ENCODE data around the gene HOXA2. TPM values are rescaled to one million over a fixed set of nuclear protein-coding genes. Genes with fewer than 3 reads are reported as not detected.

The HOXA2 gene
- total RNA-seq, 2 donors from 2014 or later: not detected

DNA sequence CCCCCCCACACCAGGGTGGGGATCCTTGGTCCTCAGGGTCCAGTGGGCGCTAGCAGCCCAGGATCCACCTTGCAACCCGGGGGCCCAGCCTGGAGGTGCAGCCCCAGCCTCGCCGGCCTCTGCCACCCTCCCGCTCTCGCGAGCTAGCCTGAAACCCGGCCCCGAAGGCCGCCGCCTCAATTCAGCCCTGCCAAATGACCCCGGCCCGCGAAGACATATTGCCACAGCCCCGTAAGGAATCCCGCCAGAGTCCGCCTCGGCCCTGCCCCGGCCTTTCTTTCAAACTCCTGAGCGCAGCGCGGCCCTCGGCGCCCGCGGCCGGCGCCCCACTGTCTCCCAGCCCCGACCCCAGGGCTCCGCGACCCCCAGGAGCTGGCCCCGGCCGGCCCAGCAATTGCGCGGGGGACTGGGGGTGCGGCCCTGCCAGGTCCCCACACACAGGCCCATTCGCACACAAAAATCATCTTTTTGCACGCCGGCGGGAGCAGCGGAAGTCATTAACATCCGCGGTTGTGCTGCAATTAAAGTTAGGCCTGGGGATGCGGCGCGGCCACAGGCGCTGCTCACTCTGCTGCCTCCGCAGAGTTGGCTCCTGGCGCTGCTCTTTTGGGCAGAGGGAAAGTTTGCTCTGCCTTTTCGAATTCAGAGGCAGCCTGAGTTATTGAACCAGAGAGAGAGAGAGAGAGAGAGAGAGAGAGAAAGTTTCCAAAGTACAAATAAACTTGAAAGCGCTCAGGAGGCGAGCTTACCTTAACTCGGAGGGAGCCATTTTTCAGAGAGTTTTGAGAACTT lies 37.0 kb upstream of the HOXA2 start:
- H3K36me3 Mint-ChIP-seq (ENCODE audit: low read depth): no peaks in the 10 kb centered on the region
- H3K4me3 ChIP-seq (ENCODE audit: low read length): peak overlapping the region; percentile 5
- H3K4me1 ChIP-seq (ENCODE audit: control insufficient read depth, insufficient read depth, low read length): no peaks in the 10 kb centered on the region
- H3K9ac ChIP-seq (ENCODE audit: extremely low read depth, low read length, poor library complexity, severe bottlenecking): no peak overlapping the region
- 3% methylated on average over 19 to 53 of the region's 53 CpGs for WGBS, 2 experiments (ENCODE audit: insufficient coverage in 1 of 2, insufficient read length in 1 of 2)
- H3K27ac Mint-ChIP-seq: no peak overlapping the region
- DNase-seq: peak; percentile 73
- H3K9me3 ChIP-seq (ENCODE audit: control insufficient read depth, low read length): peaks cover 3% of the 10 kb centered on the region
- H3K9me3 Mint-ChIP-seq: no peaks in the 10 kb centered on the region
- peak overlapping the region; percentile 21 for H3K27ac ChIP-seq (ENCODE audit: low read depth, low read length)
- H3K4me3 Mint-ChIP-seq: no peak overlapping the region
- H3K4me1 Mint-ChIP-seq: peaks cover 11% of the 10 kb centered on the region
- no peaks in the 10 kb centered on the region for H3K36me3 ChIP-seq (ENCODE audit: control insufficient read depth, insufficient read depth, low read length)
- TF ChIP-seq, protein P1, sequence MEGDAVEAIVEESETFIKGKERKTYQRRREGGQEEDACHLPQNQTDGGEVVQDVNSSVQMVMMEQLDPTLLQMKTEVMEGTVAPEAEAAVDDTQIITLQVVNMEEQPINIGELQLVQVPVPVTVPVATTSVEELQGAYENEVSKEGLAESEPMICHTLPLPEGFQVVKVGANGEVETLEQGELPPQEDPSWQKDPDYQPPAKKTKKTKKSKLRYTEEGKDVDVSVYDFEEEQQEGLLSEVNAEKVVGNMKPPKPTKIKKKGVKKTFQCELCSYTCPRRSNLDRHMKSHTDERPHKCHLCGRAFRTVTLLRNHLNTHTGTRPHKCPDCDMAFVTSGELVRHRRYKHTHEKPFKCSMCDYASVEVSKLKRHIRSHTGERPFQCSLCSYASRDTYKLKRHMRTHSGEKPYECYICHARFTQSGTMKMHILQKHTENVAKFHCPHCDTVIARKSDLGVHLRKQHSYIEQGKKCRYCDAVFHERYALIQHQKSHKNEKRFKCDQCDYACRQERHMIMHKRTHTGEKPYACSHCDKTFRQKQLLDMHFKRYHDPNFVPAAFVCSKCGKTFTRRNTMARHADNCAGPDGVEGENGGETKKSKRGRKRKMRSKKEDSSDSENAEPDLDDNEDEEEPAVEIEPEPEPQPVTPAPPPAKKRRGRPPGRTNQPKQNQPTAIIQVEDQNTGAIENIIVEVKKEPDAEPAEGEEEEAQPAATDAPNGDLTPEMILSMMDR (conservative IDR thresholded peaks at IDR 0.05): no peak
- H3K27me3 ChIP-seq (ENCODE audit: control insufficient read depth, insufficient read depth, low read length, poor library complexity, severe bottlenecking): peaks cover 100% of the 10 kb centered on the region
- H3K27me3 Mint-ChIP-seq (ENCODE audit: insufficient read depth): peaks cover 100% of the 10 kb centered on the region

DNA sequence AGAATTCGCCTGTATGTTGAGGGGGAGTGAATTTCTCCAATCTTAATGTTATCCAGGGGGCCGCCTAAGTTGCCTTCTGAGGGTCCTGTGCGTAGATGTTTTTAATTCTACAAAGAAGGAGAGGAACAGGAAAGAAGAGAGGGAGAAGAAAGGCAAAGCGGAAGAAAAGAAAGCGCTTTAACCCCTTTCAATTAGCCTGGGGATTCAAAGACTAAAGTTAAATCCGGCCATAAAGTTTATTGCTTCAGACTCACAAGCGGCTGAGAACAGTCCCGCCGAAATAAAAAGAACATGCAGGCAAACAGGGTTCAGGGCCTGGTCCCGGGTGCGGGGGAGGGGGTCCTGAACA lies 36.5 kb upstream of the HOXA2 start:
- peaks cover 11% of the 10 kb centered on the region for H3K4me1 Mint-ChIP-seq
- TF ChIP-seq, protein P1 (conservative IDR thresholded peaks at IDR 0.05): no peak
- no peak overlapping the region for H3K27ac Mint-ChIP-seq
- no peak overlapping the region for H3K4me3 Mint-ChIP-seq
- Histone ChIP-seq H3K9me3 (ENCODE audit: control insufficient read depth, low read length) (no peaks in the 10 kb centered on the region), H3K9ac (ENCODE audit: extremely low read depth, low read length, poor library complexity, severe bottlenecking) (no peak overlapping the region), H3K27me3 (ENCODE audit: control insufficient read depth, insufficient read depth, low read length, poor library complexity, severe bottlenecking) (peaks cover 100% of the 10 kb centered on the region), H3K4me1 (ENCODE audit: control insufficient read depth, insufficient read depth, low read length) (no peaks in the 10 kb centered on the region), H3K27ac (ENCODE audit: low read depth, low read length) (no peak overlapping the region), H3K4me3 (ENCODE audit: low read length) (no peak overlapping the region), H3K36me3 (ENCODE audit: control insufficient read depth, insufficient read depth, low read length) (no peaks in the 10 kb centered on the region)
- WGBS, 2 experiments (ENCODE audit: insufficient coverage in 1 of 2, insufficient read length in 1 of 2): 12 to 15% methylated on average over 8 to 11 of the region's 11 CpGs
- no peaks in the 10 kb centered on the region for H3K36me3 Mint-ChIP-seq (ENCODE audit: low read depth)
- no peak for DNase-seq
- H3K27me3 Mint-ChIP-seq (ENCODE audit: insufficient read depth): peaks cover 100% of the 10 kb centered on the region
- H3K9me3 Mint-ChIP-seq: no peaks in the 10 kb centered on the region

DNA sequence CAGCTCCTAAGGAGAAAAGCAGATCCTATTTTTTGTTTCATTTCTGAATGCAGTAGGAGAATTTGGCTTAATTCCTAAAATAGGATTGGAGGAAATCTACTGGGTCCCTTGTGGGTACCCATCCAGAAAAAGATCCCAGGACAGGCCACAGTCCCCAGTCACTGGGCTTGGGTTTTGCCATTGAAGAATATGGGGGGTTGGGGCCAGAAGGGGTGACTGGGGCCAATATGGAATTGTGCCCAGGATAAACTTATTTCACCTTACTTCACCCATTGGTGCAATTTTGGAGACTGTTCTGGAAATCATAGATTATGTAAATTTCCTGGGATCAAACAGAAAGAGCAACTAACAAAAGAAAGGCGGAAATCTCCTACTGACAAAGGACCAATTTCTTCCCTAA lies 36.0 kb upstream of the HOXA2 start:
- no peak overlapping the region for H3K4me3 ChIP-seq (ENCODE audit: low read length)
- H3K27me3 Mint-ChIP-seq (ENCODE audit: insufficient read depth): peaks cover 100% of the 10 kb centered on the region
- TF ChIP-seq, protein P1 (conservative IDR thresholded peaks at IDR 0.05): no peak
- WGBS, 2 experiments (ENCODE audit: insufficient coverage in 1 of 2, insufficient read length in 1 of 2): 52% methylated on average over 1 of the region's 1 CpG; no CpG with 5 or more reads in 1 of the 2 experiments
- no peaks in the 10 kb centered on the region for H3K4me1 ChIP-seq (ENCODE audit: control insufficient read depth, insufficient read depth, low read length)
- H3K4me3 Mint-ChIP-seq: no peak overlapping the region
- no peaks in the 10 kb centered on the region for H3K36me3 Mint-ChIP-seq (ENCODE audit: low read depth)
- peaks cover 100% of the 10 kb centered on the region for H3K27me3 ChIP-seq (ENCODE audit: control insufficient read depth, insufficient read depth, low read length, poor library complexity, severe bottlenecking)
- H3K4me1 Mint-ChIP-seq: peaks cover 9% of the 10 kb centered on the region
- no peak overlapping the region for H3K27ac ChIP-seq (ENCODE audit: low read depth, low read length)
- H3K9me3 Mint-ChIP-seq: no peaks in the 10 kb centered on the region
- H3K27ac Mint-ChIP-seq: no peak overlapping the region
- H3K9me3 ChIP-seq (ENCODE audit: control insufficient read depth, low read length): no peaks in the 10 kb centered on the region
- H3K36me3 ChIP-seq (ENCODE audit: control insufficient read depth, insufficient read depth, low read length): no peaks in the 10 kb centered on the region
- DNase-seq: no peak
- H3K9ac ChIP-seq (ENCODE audit: extremely low read depth, low read length, poor library complexity, severe bottlenecking): no peak overlapping the region
